Neural crest cell (in vitro differentiated cells): ENCODE results near the gene FBXO41. TPM values are rescaled to one million over a fixed set of nuclear protein-coding genes. Genes with fewer than 3 reads are reported as not detected.
A peak's percentile ranks its signal among the peaks of the same experiment; 100 is the strongest.

Experiments used
- DNase-seq: peaks from one replicate; pipeline ENCODE4 v3.0.0; 2021; ENCODE audit warnings: low read depth, mixed read lengths, low spot score
- H3K27ac Mint-ChIP-seq: one replicate; pipeline ENCODE4 v1.8.0; 2021; ENCODE audit warnings: mild to moderate bottlenecking, mixed read lengths; ENCODE audit not compliant: unreplicated experiment
- H3K27me3 Mint-ChIP-seq: 2 replicates; pipeline ENCODE4 v1.8.0; 2021; ENCODE audit warnings: low read depth, mild to moderate bottlenecking, mixed read lengths
- H3K36me3 Mint-ChIP-seq: 2 replicates; pipeline ENCODE4 v1.8.0; 2021; ENCODE audit warnings: low read depth, mild to moderate bottlenecking, mixed read lengths
- H3K4me1 Mint-ChIP-seq: 2 replicates; pipeline ENCODE4 v1.8.0; 2021; ENCODE audit warnings: mixed read lengths
- H3K4me3 Mint-ChIP-seq: one replicate; pipeline ENCODE4 v1.8.0; 2021; ENCODE audit warnings: mild to moderate bottlenecking, mixed read lengths
- H3K9me3 Mint-ChIP-seq: 2 replicates; pipeline ENCODE4 v1.8.0; 2021; ENCODE audit warnings: mixed read lengths
- total RNA-seq: library from RNA; stranded (reverse); gene quantifications from 2 replicates; pipeline ENCODE4 v1.2.1, GENCODE V29; 2021
- TF ChIP-seq, protein P1 (sequence below): fragments of 200-600 bp; sonication (generic); conservative IDR thresholded peaks from 2 replicates; pipeline ENCODE4 v1.5.0; 2021; ENCODE audit warnings: antibody characterized with exemption, mild to moderate bottlenecking

FBXO41 gene
- total RNA-seq, 1 donor from 2014 or later: 4.5 TPM

GRCh38 chr2:73279852-73280251 is 4.4 kb downstream of the FBXO41 start:
- H3K27me3 Mint-ChIP-seq: peaks cover 52% of the 10 kb centered on the region
- no peak overlapping the region for H3K27ac Mint-ChIP-seq
- H3K9me3 Mint-ChIP-seq: no peaks in the 10 kb centered on the region
- no peaks in the 10 kb centered on the region for H3K4me1 Mint-ChIP-seq
- H3K36me3 Mint-ChIP-seq: no peaks in the 10 kb centered on the region
- peak overlapping the region; percentile 44 for H3K4me3 Mint-ChIP-seq
- no peak for DNase-seq
- TF ChIP-seq, protein P1, sequence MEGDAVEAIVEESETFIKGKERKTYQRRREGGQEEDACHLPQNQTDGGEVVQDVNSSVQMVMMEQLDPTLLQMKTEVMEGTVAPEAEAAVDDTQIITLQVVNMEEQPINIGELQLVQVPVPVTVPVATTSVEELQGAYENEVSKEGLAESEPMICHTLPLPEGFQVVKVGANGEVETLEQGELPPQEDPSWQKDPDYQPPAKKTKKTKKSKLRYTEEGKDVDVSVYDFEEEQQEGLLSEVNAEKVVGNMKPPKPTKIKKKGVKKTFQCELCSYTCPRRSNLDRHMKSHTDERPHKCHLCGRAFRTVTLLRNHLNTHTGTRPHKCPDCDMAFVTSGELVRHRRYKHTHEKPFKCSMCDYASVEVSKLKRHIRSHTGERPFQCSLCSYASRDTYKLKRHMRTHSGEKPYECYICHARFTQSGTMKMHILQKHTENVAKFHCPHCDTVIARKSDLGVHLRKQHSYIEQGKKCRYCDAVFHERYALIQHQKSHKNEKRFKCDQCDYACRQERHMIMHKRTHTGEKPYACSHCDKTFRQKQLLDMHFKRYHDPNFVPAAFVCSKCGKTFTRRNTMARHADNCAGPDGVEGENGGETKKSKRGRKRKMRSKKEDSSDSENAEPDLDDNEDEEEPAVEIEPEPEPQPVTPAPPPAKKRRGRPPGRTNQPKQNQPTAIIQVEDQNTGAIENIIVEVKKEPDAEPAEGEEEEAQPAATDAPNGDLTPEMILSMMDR: no peak

DNA sequence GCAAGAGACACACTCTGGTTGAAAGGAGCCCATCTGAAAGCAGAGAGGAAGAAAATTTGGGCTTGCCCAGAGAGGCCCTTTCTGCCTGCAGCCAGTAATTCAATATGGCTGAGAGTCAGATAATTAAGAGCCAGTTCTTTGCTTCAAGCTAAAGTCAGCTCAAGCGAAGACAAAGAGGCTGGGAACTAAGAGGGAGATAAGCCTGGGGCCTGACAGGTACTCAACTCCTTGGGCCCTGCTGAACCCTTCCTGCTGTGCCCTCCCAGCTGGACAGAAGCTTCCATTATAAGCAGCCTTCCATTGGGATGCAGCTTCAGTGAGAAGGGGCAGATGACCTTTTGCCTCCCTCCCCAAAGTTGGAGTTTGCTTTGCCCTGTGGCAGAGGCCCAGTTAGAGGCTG is 12.0 kb downstream of the FBXO41 start:
- H3K27ac Mint-ChIP-seq: no peak overlapping the region
- no peak for DNase-seq
- H3K4me1 Mint-ChIP-seq: peaks cover 7% of the 10 kb centered on the region
- H3K9me3 Mint-ChIP-seq: no peaks in the 10 kb centered on the region
- TF ChIP-seq, protein P1: no peak
- peaks cover 9% of the 10 kb centered on the region for H3K36me3 Mint-ChIP-seq
- peaks cover 67% of the 10 kb centered on the region for H3K27me3 Mint-ChIP-seq
- H3K4me3 Mint-ChIP-seq: no peak overlapping the region

DNA sequence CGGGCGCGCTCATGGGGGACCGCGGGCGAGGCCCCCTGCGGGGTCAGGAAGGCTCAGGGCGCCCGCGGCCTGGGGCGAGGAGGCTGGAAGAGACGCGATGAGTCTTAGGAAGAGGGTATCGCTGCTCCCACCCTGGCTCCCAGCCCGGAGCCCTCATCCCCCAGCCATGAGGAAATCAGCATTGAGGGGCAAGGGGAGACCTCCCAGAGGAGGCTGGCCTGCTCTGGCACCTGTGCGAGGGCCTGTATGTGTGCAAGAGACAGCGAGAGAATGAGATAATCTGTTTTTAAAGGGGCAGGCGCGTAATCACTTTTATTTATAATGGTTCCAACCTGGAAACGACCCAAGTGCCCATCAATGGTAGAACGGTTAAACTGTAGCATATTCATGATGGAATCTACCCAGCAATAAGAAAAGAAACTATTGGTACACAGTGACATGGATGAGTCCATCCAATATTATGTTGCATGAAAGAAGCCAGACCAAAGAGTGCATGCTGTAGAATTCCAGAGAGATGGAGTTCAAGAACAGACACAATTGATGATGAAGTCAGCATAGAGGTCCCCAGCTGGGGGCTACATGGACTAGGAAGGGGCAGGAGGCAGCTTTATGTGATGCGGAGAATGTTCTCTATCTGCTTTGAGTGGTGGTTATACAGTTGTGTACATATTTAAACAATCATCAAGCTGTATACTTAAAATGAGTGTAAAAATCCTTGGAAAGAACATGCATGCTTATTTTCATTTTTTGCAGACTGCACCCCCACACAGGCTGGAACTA is 14.4 kb downstream of the FBXO41 start:
- H3K36me3 Mint-ChIP-seq: peaks cover 13% of the 10 kb centered on the region
- peaks cover 73% of the 10 kb centered on the region for H3K27me3 Mint-ChIP-seq
- TF ChIP-seq, protein P1: no peak
- no peak overlapping the region for H3K27ac Mint-ChIP-seq
- H3K4me1 Mint-ChIP-seq: peaks cover 7% of the 10 kb centered on the region
- no peak overlapping the region for H3K4me3 Mint-ChIP-seq
- H3K9me3 Mint-ChIP-seq: no peaks in the 10 kb centered on the region
- DNase-seq: no peak

GRCh38 chr2:73268830-73269685 is 15.2 kb downstream of the FBXO41 start:
- TF ChIP-seq, protein P1: peak; percentile 49
- H3K9me3 Mint-ChIP-seq: no peaks in the 10 kb centered on the region
- H3K36me3 Mint-ChIP-seq: peaks cover 12% of the 10 kb centered on the region
- H3K4me3 Mint-ChIP-seq: no peak overlapping the region
- H3K4me1 Mint-ChIP-seq: peaks cover 7% of the 10 kb centered on the region
- DNase-seq: no peak
- no peak overlapping the region for H3K27ac Mint-ChIP-seq
- H3K27me3 Mint-ChIP-seq: peaks cover 70% of the 10 kb centered on the region

- no peak for DNase-seq
- TF ChIP-seq, protein P1: no peak
- Mint-ChIP-seq H3K27me3 (peaks cover 65% of the 10 kb centered on the region), H3K9me3 (no peaks in the 10 kb centered on the region), H3K4me3 (peak overlapping the region; percentile 21), H3K27ac (no peak overlapping the region), H3K36me3 (peaks cover 9% of the 10 kb centered on the region), H3K4me1 (peaks cover 7% of the 10 kb centered on the region)
Measured at GRCh38 chr2:73268366-73268829, 15.9 kb downstream of the FBXO41 start.
